ENCODE measurements around the gene FKBP1C. TPM values are rescaled to one million over a fixed set of nuclear protein-coding genes. Genes with fewer than 3 reads are reported as not detected.

FKBP1C gene
- total RNA-seq, 1 donor from 2014 or later: 0.82 TPM

- no peak for TF ChIP-seq CTCF (IDR thresholded peaks at IDR 0.05)
- Mint-ChIP-seq H3K9me3 (ENCODE audit: low read depth) (peaks cover 2% of the 10 kb centered on the region), H3K27ac (ENCODE audit: unreplicated experiment) (no peak overlapping the region), H3K4me1 (ENCODE audit: low read depth) (no peaks in the 10 kb centered on the region), H3K27me3 (ENCODE audit: low read depth) (peaks cover 10% of the 10 kb centered on the region), H3K4me3 (ENCODE audit: unreplicated experiment) (no peak overlapping the region), H3K36me3 (ENCODE audit: low read depth) (no peaks in the 10 kb centered on the region)
- no peak for DNase-seq (ENCODE audit: low spot score)
Measured at GRCh38 chr6:63188828-63189227, 22.4 kb upstream of the FKBP1C start.

GRCh38 chr6:63193324-63193723, 17.9 kb upstream of the FKBP1C start:
- no peak for TF ChIP-seq CTCF (IDR thresholded peaks at IDR 0.05)
- Mint-ChIP-seq H3K4me1 (ENCODE audit: low read depth) (no peaks in the 10 kb centered on the region), H3K9me3 (ENCODE audit: low read depth) (peaks cover 2% of the 10 kb centered on the region), H3K27ac (ENCODE audit: unreplicated experiment) (no peak overlapping the region), H3K27me3 (ENCODE audit: low read depth) (peaks cover 10% of the 10 kb centered on the region), H3K4me3 (ENCODE audit: unreplicated experiment) (no peak overlapping the region), H3K36me3 (ENCODE audit: low read depth) (no peaks in the 10 kb centered on the region)
- DNase-seq (ENCODE audit: low spot score): no peak

GRCh38 chr6:63197741-63198140, 13.5 kb upstream of the FKBP1C start:
- Mint-ChIP-seq H3K4me3 (ENCODE audit: unreplicated experiment) (no peak overlapping the region), H3K27me3 (ENCODE audit: low read depth) (no peaks in the 10 kb centered on the region), H3K36me3 (ENCODE audit: low read depth) (no peaks in the 10 kb centered on the region), H3K27ac (ENCODE audit: unreplicated experiment) (no peak overlapping the region), H3K9me3 (ENCODE audit: low read depth) (peaks cover 2% of the 10 kb centered on the region), H3K4me1 (ENCODE audit: low read depth) (no peaks in the 10 kb centered on the region)
- DNase-seq (ENCODE audit: low spot score): no peak
- TF ChIP-seq CTCF (IDR thresholded peaks at IDR 0.05): no peak

GRCh38 chr6:63213325-63213724, 2.1 kb downstream of the FKBP1C start:
- no peak for TF ChIP-seq CTCF (IDR thresholded peaks at IDR 0.05)
- Mint-ChIP-seq H3K4me1 (ENCODE audit: low read depth) (no peaks in the 10 kb centered on the region), H3K36me3 (ENCODE audit: low read depth) (no peaks in the 10 kb centered on the region), H3K27me3 (ENCODE audit: low read depth) (no peaks in the 10 kb centered on the region), H3K27ac (ENCODE audit: unreplicated experiment) (no peak overlapping the region), H3K9me3 (ENCODE audit: low read depth) (peaks cover 19% of the 10 kb centered on the region), H3K4me3 (ENCODE audit: unreplicated experiment) (no peak overlapping the region)
- no peak for DNase-seq (ENCODE audit: low spot score)

GRCh38 chr6:63214816-63215215, 3.5 kb downstream of the FKBP1C start:
- no peak for DNase-seq (ENCODE audit: low spot score)
- Mint-ChIP-seq H3K36me3 (ENCODE audit: low read depth) (no peaks in the 10 kb centered on the region), H3K9me3 (ENCODE audit: low read depth) (peaks cover 19% of the 10 kb centered on the region), H3K4me1 (ENCODE audit: low read depth) (no peaks in the 10 kb centered on the region), H3K4me3 (ENCODE audit: unreplicated experiment) (no peak overlapping the region), H3K27ac (ENCODE audit: unreplicated experiment) (no peak overlapping the region), H3K27me3 (ENCODE audit: low read depth) (peaks cover 3% of the 10 kb centered on the region)
- no peak for TF ChIP-seq CTCF (IDR thresholded peaks at IDR 0.05)
